ENCODE measurements around the gene GREB1. TPM values are rescaled to one million over a fixed set of nuclear protein-coding genes. Genes with fewer than 3 reads are reported as not detected.

GREB1 gene
- total RNA-seq, 1 donor from 2014 or later: 6.8 TPM

GRCh38 chr2:11676640-11677039 lies 142.8 kb downstream of the GREB1 start:
- H3K27ac ChIP-seq (ENCODE audit: low read depth, low read length): no peak overlapping the region
- no peaks in the 10 kb centered on the region for H3K9me3 ChIP-seq (ENCODE audit: control insufficient read depth in 3 of 3, low read length in 3 of 3)
- H3K27me3 ChIP-seq (ENCODE audit: control insufficient read depth in 3 of 3, insufficient read depth in 3 of 3, low read length in 3 of 3): peaks cover 0 to 4% (median 3%) of the 10 kb centered on the region in 3 donors
- H3K9ac ChIP-seq (ENCODE audit: low read depth in 1 of 3, low read length in 3 of 3): no peak overlapping the region
- H3K4me3 ChIP-seq (ENCODE audit: low read length in 3 of 3): peak overlapping the region in 1 of 3 donors; percentile 29
- no peaks in the 10 kb centered on the region for H3K36me3 ChIP-seq (ENCODE audit: control insufficient read depth in 3 of 3, insufficient read depth in 3 of 3, low read length in 3 of 3)
- peaks cover 46 to 67% (median 62%) of the 10 kb centered on the region in 3 donors for H3K4me1 ChIP-seq (ENCODE audit: control insufficient read depth in 3 of 3, insufficient read depth in 3 of 3, low read length in 3 of 3)

- Histone ChIP-seq H3K9me3 (ENCODE audit: control insufficient read depth in 3 of 3, low read length in 3 of 3) (no peaks in the 10 kb centered on the region), H3K27ac (ENCODE audit: low read depth, low read length) (no peak overlapping the region), H3K4me1 (ENCODE audit: control insufficient read depth in 3 of 3, insufficient read depth in 3 of 3, low read length in 3 of 3) (peaks cover 53 to 75% (median 70%) of the 10 kb centered on the region in 3 donors), H3K27me3 (ENCODE audit: control insufficient read depth in 3 of 3, insufficient read depth in 3 of 3, low read length in 3 of 3) (peaks cover 0 to 4% (median 3%) of the 10 kb centered on the region in 3 donors), H3K9ac (ENCODE audit: low read depth in 1 of 3, low read length in 3 of 3) (peak overlapping the region; percentile 38 to 79 (median 54)), H3K4me3 (ENCODE audit: low read length in 3 of 3) (peak overlapping the region; percentile 55 to 70 (median 59)), H3K36me3 (ENCODE audit: control insufficient read depth in 3 of 3, insufficient read depth in 3 of 3, low read length in 3 of 3) (no peaks in the 10 kb centered on the region)
Observed at GRCh38 chr2:11677136-11678055, 143.6 kb downstream of the GREB1 start.

GRCh38 chr2:11678306-11678960 lies 144.6 kb downstream of the GREB1 start:
- H3K9ac ChIP-seq (ENCODE audit: low read depth in 1 of 3, low read length in 3 of 3): peak overlapping the region in 2 of 3 donors; percentile 16 to 79
- H3K27me3 ChIP-seq (ENCODE audit: control insufficient read depth in 3 of 3, insufficient read depth in 3 of 3, low read length in 3 of 3): peaks cover 0 to 4% (median 3%) of the 10 kb centered on the region in 3 donors
- H3K4me1 ChIP-seq (ENCODE audit: control insufficient read depth in 3 of 3, insufficient read depth in 3 of 3, low read length in 3 of 3): peaks cover 59 to 80% (median 79%) of the 10 kb centered on the region in 3 donors
- peak overlapping the region; percentile 55 to 70 (median 59) for H3K4me3 ChIP-seq (ENCODE audit: low read length in 3 of 3)
- no peaks in the 10 kb centered on the region for H3K9me3 ChIP-seq (ENCODE audit: control insufficient read depth in 3 of 3, low read length in 3 of 3)
- H3K36me3 ChIP-seq (ENCODE audit: control insufficient read depth in 3 of 3, insufficient read depth in 3 of 3, low read length in 3 of 3): no peaks in the 10 kb centered on the region
- no peak overlapping the region for H3K27ac ChIP-seq (ENCODE audit: low read depth, low read length)

- peak overlapping the region in 1 of 3 donors; percentile 79 for H3K9ac ChIP-seq (ENCODE audit: low read depth in 1 of 3, low read length in 3 of 3)
- H3K27ac ChIP-seq (ENCODE audit: low read depth, low read length): no peak overlapping the region
- peaks cover 0 to 5% (median 4%) of the 10 kb centered on the region in 3 donors for H3K27me3 ChIP-seq (ENCODE audit: control insufficient read depth in 3 of 3, insufficient read depth in 3 of 3, low read length in 3 of 3)
- H3K9me3 ChIP-seq (ENCODE audit: control insufficient read depth in 3 of 3, low read length in 3 of 3): no peaks in the 10 kb centered on the region
- peak overlapping the region in 1 of 3 donors; percentile 70 for H3K4me3 ChIP-seq (ENCODE audit: low read length in 3 of 3)
- H3K4me1 ChIP-seq (ENCODE audit: control insufficient read depth in 3 of 3, insufficient read depth in 3 of 3, low read length in 3 of 3): peaks cover 64 to 86% (median 85%) of the 10 kb centered on the region in 3 donors
- no peaks in the 10 kb centered on the region for H3K36me3 ChIP-seq (ENCODE audit: control insufficient read depth in 3 of 3, insufficient read depth in 3 of 3, low read length in 3 of 3)
Observed at GRCh38 chr2:11679016-11679415, 145.2 kb downstream of the GREB1 start.

- peaks cover 0 to 5% (median 4%) of the 10 kb centered on the region in 3 donors for H3K27me3 ChIP-seq (ENCODE audit: control insufficient read depth in 3 of 3, insufficient read depth in 3 of 3, low read length in 3 of 3)
- peak overlapping the region in 2 of 3 donors; percentile 18 to 35 for H3K4me3 ChIP-seq (ENCODE audit: low read length in 3 of 3)
- H3K4me1 ChIP-seq (ENCODE audit: control insufficient read depth in 3 of 3, insufficient read depth in 3 of 3, low read length in 3 of 3): peaks cover 64 to 87% (median 87%) of the 10 kb centered on the region in 3 donors
- peak overlapping the region; percentile 60 for H3K27ac ChIP-seq (ENCODE audit: low read depth, low read length)
- H3K9ac ChIP-seq (ENCODE audit: low read depth in 1 of 3, low read length in 3 of 3): peak overlapping the region; percentile 3 to 72 (median 59)
- H3K36me3 ChIP-seq (ENCODE audit: control insufficient read depth in 3 of 3, insufficient read depth in 3 of 3, low read length in 3 of 3): no peaks in the 10 kb centered on the region
- no peaks in the 10 kb centered on the region for H3K9me3 ChIP-seq (ENCODE audit: control insufficient read depth in 3 of 3, low read length in 3 of 3)
Observed at GRCh38 chr2:11679486-11680181, 145.8 kb downstream of the GREB1 start.

GRCh38 chr2:11680182-11680900 lies 146.5 kb downstream of the GREB1 start:
- peak overlapping the region in 1 of 3 donors; percentile 35 for H3K4me3 ChIP-seq (ENCODE audit: low read length in 3 of 3)
- H3K9me3 ChIP-seq (ENCODE audit: control insufficient read depth in 3 of 3, low read length in 3 of 3): no peaks in the 10 kb centered on the region
- peaks cover 0 to 7% (median 5%) of the 10 kb centered on the region in 3 donors for H3K27me3 ChIP-seq (ENCODE audit: control insufficient read depth in 3 of 3, insufficient read depth in 3 of 3, low read length in 3 of 3)
- H3K4me1 ChIP-seq (ENCODE audit: control insufficient read depth in 3 of 3, insufficient read depth in 3 of 3, low read length in 3 of 3): peaks cover 60 to 83% (median 83%) of the 10 kb centered on the region in 3 donors
- no peaks in the 10 kb centered on the region for H3K36me3 ChIP-seq (ENCODE audit: control insufficient read depth in 3 of 3, insufficient read depth in 3 of 3, low read length in 3 of 3)
- peak overlapping the region; percentile 60 for H3K27ac ChIP-seq (ENCODE audit: low read depth, low read length)
- H3K9ac ChIP-seq (ENCODE audit: low read depth in 1 of 3, low read length in 3 of 3): peak overlapping the region; percentile 3 to 72 (median 59)

GRCh38 chr2:11680901-11681721 lies 147.3 kb downstream of the GREB1 start:
- H3K27ac ChIP-seq (ENCODE audit: low read depth, low read length): peak overlapping the region; percentile 60
- H3K27me3 ChIP-seq (ENCODE audit: control insufficient read depth in 3 of 3, insufficient read depth in 3 of 3, low read length in 3 of 3): peaks cover 0 to 7% (median 5%) of the 10 kb centered on the region in 3 donors
- H3K36me3 ChIP-seq (ENCODE audit: control insufficient read depth in 3 of 3, insufficient read depth in 3 of 3, low read length in 3 of 3): no peaks in the 10 kb centered on the region
- H3K4me3 ChIP-seq (ENCODE audit: low read length in 3 of 3): no peak overlapping the region
- peaks cover 58 to 83% (median 80%) of the 10 kb centered on the region in 3 donors for H3K4me1 ChIP-seq (ENCODE audit: control insufficient read depth in 3 of 3, insufficient read depth in 3 of 3, low read length in 3 of 3)
- H3K9me3 ChIP-seq (ENCODE audit: control insufficient read depth in 3 of 3, low read length in 3 of 3): no peaks in the 10 kb centered on the region
- H3K9ac ChIP-seq (ENCODE audit: low read depth in 1 of 3, low read length in 3 of 3): peak overlapping the region in 1 of 3 donors; percentile 72

GRCh38 chr2:11681722-11682589 lies 148.1 kb downstream of the GREB1 start:
- Histone ChIP-seq H3K9ac (ENCODE audit: low read depth in 1 of 3, low read length in 3 of 3) (peak overlapping the region in 2 of 3 donors; percentile 8 to 72), H3K4me3 (ENCODE audit: low read length in 3 of 3) (no peak overlapping the region), H3K4me1 (ENCODE audit: control insufficient read depth in 3 of 3, insufficient read depth in 3 of 3, low read length in 3 of 3) (peaks cover 58 to 82% (median 75%) of the 10 kb centered on the region in 3 donors), H3K27me3 (ENCODE audit: control insufficient read depth in 3 of 3, insufficient read depth in 3 of 3, low read length in 3 of 3) (peaks cover 0 to 7% (median 2%) of the 10 kb centered on the region in 3 donors), H3K9me3 (ENCODE audit: control insufficient read depth in 3 of 3, low read length in 3 of 3) (no peaks in the 10 kb centered on the region), H3K27ac (ENCODE audit: low read depth, low read length) (peak overlapping the region; percentile 60), H3K36me3 (ENCODE audit: control insufficient read depth in 3 of 3, insufficient read depth in 3 of 3, low read length in 3 of 3) (no peaks in the 10 kb centered on the region)
